CD4-positive, alpha-beta T cell treated with Interleukin-4 for 4 hours (primary cell): ENCODE data around the gene MAP3K2.

Experiments used
- DNase-seq: peaks from one replicate; pipeline ENCODE4 v3.0.0-alpha.2; 2020

MAP3K2 gene

GRCh38 chr2:127277028-127277427, 110.7 kb downstream of the MAP3K2 start:
- no peak for DNase-seq

GRCh38 chr2:127275789-127276188, 112.0 kb downstream of the MAP3K2 start:
- DNase-seq = no peak

DNA sequence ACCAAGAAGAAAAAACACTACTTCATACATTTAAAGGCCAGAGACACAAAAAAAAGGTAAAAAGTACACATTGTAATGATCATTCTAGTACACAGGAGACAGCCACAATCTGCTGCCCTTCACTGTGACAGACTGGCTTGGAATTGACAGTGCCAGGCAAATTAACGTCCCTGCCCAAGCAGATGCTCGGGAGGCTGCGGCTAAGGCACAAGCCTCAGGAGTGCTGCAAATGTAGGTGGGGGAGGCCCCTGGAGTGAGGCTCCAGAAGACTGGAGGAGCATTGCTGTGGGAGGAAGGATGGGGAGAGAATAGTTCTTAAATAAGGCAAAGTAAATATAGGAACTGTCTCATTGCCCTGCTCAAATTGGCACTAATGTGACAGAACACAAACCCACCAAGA, 112.4 kb downstream of the MAP3K2 start:
- no peak for DNase-seq

DNA sequence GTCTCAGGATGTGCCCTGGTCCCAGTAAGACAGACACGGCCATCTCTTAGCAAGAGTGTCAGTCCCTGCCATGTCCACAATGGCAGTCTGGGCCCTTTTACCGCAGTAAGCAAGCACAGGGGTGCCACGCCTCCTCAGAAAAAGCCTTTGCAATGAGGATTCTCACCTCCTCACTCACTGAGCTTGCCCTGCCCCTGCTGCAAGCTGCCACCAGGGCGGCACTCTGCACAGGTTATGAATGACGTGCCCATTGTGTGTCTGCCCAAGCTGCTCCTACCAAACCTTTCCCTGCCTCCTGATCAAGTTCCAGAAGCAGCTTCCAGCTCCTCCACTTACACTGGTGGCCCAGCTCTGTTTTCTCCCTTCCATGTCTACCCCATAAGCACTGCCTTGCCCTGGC, 117.1 kb downstream of the MAP3K2 start:
- no peak for DNase-seq

GRCh38 chr2:127261804-127262406, 125.9 kb downstream of the MAP3K2 start:
- no peak for DNase-seq

GRCh38 chr2:127259355-127259754, 128.4 kb downstream of the MAP3K2 start:
- no peak for DNase-seq

- no peak for DNase-seq
Observed at GRCh38 chr2:127256866-127257265, 130.9 kb downstream of the MAP3K2 start.

GRCh38 chr2:127256381-127256780, 131.4 kb downstream of the MAP3K2 start:
- DNase-seq = no peak

DNA sequence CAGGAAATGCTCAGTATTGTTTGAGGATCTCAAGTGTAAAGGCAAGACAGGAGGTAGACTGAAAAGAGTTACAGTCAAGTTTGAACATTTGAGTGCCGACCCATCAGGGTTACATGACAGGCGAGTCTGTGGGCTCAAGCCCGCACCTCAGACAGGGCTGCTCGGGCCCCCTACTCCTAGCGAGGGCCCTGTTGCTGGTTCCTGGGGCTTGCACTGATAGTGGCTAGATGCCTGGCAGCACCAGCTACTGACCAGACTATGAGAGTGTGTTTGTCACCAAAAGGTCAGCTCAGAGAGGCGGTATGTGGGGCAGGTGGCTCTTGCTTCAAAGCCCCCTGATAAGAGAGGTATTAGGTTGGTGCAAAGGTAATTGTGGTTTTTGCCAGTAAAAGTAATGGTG, 132.1 kb downstream of the MAP3K2 start:
- DNase-seq = no peak

- no peak for DNase-seq
Observed at GRCh38 chr2:127255146-127255545, 132.6 kb downstream of the MAP3K2 start.

- no peak for DNase-seq
Observed at GRCh38 chr2:127254386-127254981, 133.3 kb downstream of the MAP3K2 start.
